Stomach (tissue), 9 donors: ENCODE results near the gene SEMA7A. TPM values are rescaled to one million over a fixed set of nuclear protein-coding genes. Genes with fewer than 3 reads are reported as not detected.

Source experiments
- DNase-seq, 2 donors: peaks; one replicate each; pipeline versions ENCODE4 v3.0.0 to v3.0.0-alpha.2; 2013 to 2019
- H3K27ac ChIP-seq, 5 donors: fragments of 200-600 bp in 4 of 5; sonication (generic) in 4 of 5; one replicate each; pipeline ENCODE4 v1.5.1; 2013 to 2019; ENCODE audit warnings: mild to moderate bottlenecking in 1 of 5, moderate library complexity in 1 of 5
- H3K27me3 ChIP-seq, 3 donors: fragments of 200-600 bp; sonication (generic); one replicate each; pipeline ENCODE4 v1.5.1; 2017 to 2019; ENCODE audit warnings: mixed run types in 1 of 3
- H3K36me3 ChIP-seq, 4 donors: fragments of 200-600 bp; sonication (generic); 1 replicate in 3 of 4; 2 replicates in 1 of 4; pipeline ENCODE4 v1.5.1; 2016 to 2019
- H3K4me1 ChIP-seq, 4 donors: fragments of 200-600 bp; sonication (generic); one replicate each; pipeline ENCODE4 v1.5.1; 2016 to 2019
- H3K4me3 ChIP-seq, 4 donors: fragments of 200-600 bp; sonication (generic) in 3 of 4; one replicate each; pipeline ENCODE4 v1.5.1; 2016 to 2019; ENCODE audit warnings: mild to moderate bottlenecking in 1 of 4
- H3K9me3 ChIP-seq, 4 donors: fragments of 200-600 bp; sonication (generic); one replicate each; pipeline ENCODE4 v1.5.1; 2016 to 2019
- CTCF ChIP-seq, 7 experiments: fragments of 450-650 bp in 4 of 7; fragments of 200-600 bp in 3 of 7; sonication (generic) in 3 of 7; IDR thresholded peaks; one replicate each; pipeline ENCODE4 v1.5.1; 2016 to 2019; ENCODE audit warnings: antibody characterized with exemption in 7 of 7, control low read depth in 2 of 7, mild to moderate bottlenecking in 1 of 7
- EP300 ChIP-seq: sonication (generic); formaldehyde crosslinking; IDR thresholded peaks from one replicate; pipeline ENCODE4 v1.6.1; 2017; ENCODE audit warnings: antibody characterized with exemption
- POLR2A ChIP-seq, 4 donors: fragments of 450-650 bp; IDR thresholded peaks; one replicate each; pipeline ENCODE4 v1.6.1; 2016; ENCODE audit warnings: antibody characterized with exemption in 4 of 4, control low read depth in 2 of 4, mild to moderate bottlenecking in 1 of 4, moderate library complexity in 1 of 4
- POLR2AphosphoS5 ChIP-seq, 3 donors: sonication (generic); formaldehyde crosslinking; IDR thresholded peaks; one replicate each; pipeline ENCODE4 v1.6.1; 2016; ENCODE audit warnings: antibody characterized with exemption in 3 of 3
- WGBS, 5 donors: extraction: QIAGEN DNeasy Blood & Tissue Kit in 3 of 5; methylation state at CpG; one replicate each; pipeline versions ENCODE4 v1.1.5 to v1.1.7; 2013 to 2018; 5-methylcytosine and 5-hydroxymethylcytosine counted together
- intact Hi-C: fragments of 100-400 bp; cut with DNase I; formaldehyde crosslinking; loops from one replicate; pipeline ENCODE4 v1.15.1; 2023; ENCODE audit warnings: low total_unique reads
- polyA plus RNA-seq, 3 donors: library from polyadenylated mRNA; stranded (reverse); fragments of 200-250 nt; gene quantifications; one replicate each; pipeline ENCODE4 v1.2.3, GENCODE V29; 2013
- total RNA-seq, 5 donors: library from RNA; depleted of rRNA; stranded (reverse); fragments of >200 nt; gene quantifications; one replicate each; pipeline versions ENCODE4 v1.1.0 to v1.2.3, GENCODE V29; 2014 to 2016
- donor health status: healthy with polysubstance abuse.
- donor health status: Bipolar disorder and iron deficiency.
- donor health status: healthy.

Gene SEMA7A
- total and polyA plus RNA-seq, 8 donors = 0.31 to 3.5 (median 2.1) TPM; not detected in 2

GRCh38 chr15:74409225-74409624, 24.5 kb downstream of the SEMA7A start:
- DNase-seq = no peak
- Histone ChIP-seq H3K27me3 (peaks cover 0 to 20% (median 0%) of the 10 kb centered on the region in 3 donors), H3K27ac (no peak overlapping the region), H3K9me3 (no peaks in the 10 kb centered on the region), H3K36me3 (peaks cover 0 to 33% (median 14%) of the 10 kb centered on the region in 4 donors), H3K4me1 (peaks cover 0 to under 1% (median 0%) of the 10 kb centered on the region in 4 donors), H3K4me3 (no peak overlapping the region)
- TF ChIP-seq EP300 (no peak), POLR2A (IDR thresholded peaks at IDR 0.05) (no peak), CTCF (IDR thresholded peaks at IDR 0.05) (no peak), POLR2AphosphoS5 (IDR thresholded peaks at IDR 0.05) (no peak)
- WGBS, 5 donors = 76 to 88% (median 81%) methylated on average over 5 to 7 of the region's 7 CpGs
- intact Hi-C loops = no loop called here

DNA sequence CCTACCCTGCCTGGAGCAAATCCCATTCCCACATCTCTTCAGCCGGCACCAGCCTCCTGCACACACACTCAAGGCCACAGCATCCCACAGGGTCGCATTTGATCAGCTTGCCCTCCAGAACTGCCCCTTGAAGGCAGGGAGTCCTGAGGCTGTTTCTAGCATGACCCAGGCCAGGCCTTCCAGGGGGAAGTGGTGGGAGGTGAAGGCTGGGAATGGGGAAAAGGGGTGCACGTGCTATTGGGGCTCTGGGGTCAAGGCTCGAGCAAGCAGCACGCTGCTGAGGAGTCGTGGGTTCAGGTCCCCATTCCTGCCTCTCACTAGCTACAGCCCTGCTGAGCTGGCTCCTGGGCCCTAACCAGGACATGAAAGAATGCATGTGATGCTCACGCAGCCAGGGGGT, 24.9 kb downstream of the SEMA7A start:
- no peak for TF ChIP-seq POLR2AphosphoS5 (IDR thresholded peaks at IDR 0.05)
- TF ChIP-seq POLR2A (IDR thresholded peaks at IDR 0.05) = no peak
- no peak for TF ChIP-seq EP300
- no peak for TF ChIP-seq CTCF (IDR thresholded peaks at IDR 0.05)
- Histone ChIP-seq H3K36me3 (peaks cover 0 to 32% (median 14%) of the 10 kb centered on the region in 4 donors), H3K27ac (no peak overlapping the region), H3K4me1 (peaks cover 0 to 4% (median 0%) of the 10 kb centered on the region in 4 donors), H3K4me3 (no peak overlapping the region), H3K27me3 (peaks cover 0 to 24% (median 0%) of the 10 kb centered on the region in 3 donors), H3K9me3 (no peaks in the 10 kb centered on the region)
- WGBS, 5 donors = 77 to 89% (median 85%) methylated on average over 6 to 7 of the region's 7 CpGs
- intact Hi-C loops = no loop called here
- no peak for DNase-seq

DNA sequence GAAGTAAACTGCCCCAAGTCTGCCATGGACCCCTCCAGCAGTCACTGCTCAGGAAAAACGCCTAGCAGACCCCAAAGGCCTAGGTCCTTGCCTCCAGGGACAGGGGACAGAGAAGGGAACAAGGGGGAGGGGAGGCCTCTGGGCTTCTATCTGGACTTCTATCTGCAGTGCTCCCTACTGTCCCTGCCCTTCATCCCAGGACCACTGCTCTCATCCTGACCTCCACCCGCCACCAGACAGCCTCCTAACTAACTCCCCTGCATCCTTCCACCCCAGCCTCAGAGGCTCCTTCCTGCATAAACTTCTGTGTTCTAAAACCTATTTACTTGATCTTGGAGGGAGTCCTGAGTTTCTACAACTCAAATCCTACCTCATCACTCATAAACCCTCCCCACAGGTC, 25.4 kb downstream of the SEMA7A start:
- 76 to 92% (median 84%) methylated on average over 2 of the region's 2 CpGs for WGBS, 5 donors
- intact Hi-C loops = no loop called here
- no peaks in the 10 kb centered on the region for H3K9me3 ChIP-seq
- no peak overlapping the region for H3K27ac ChIP-seq
- H3K27me3 ChIP-seq = peaks cover 0 to 28% (median 0%) of the 10 kb centered on the region in 3 donors
- H3K4me3 ChIP-seq = no peak overlapping the region
- no peak for DNase-seq
- peaks cover 0 to 27% (median 13%) of the 10 kb centered on the region in 4 donors for H3K36me3 ChIP-seq
- peaks cover 0 to 9% (median 1%) of the 10 kb centered on the region in 4 donors for H3K4me1 ChIP-seq
- no peak for TF ChIP-seq POLR2AphosphoS5 (IDR thresholded peaks at IDR 0.05)
- TF ChIP-seq EP300 = no peak
- TF ChIP-seq CTCF (IDR thresholded peaks at IDR 0.05) = no peak
- TF ChIP-seq POLR2A (IDR thresholded peaks at IDR 0.05) = no peak

DNA sequence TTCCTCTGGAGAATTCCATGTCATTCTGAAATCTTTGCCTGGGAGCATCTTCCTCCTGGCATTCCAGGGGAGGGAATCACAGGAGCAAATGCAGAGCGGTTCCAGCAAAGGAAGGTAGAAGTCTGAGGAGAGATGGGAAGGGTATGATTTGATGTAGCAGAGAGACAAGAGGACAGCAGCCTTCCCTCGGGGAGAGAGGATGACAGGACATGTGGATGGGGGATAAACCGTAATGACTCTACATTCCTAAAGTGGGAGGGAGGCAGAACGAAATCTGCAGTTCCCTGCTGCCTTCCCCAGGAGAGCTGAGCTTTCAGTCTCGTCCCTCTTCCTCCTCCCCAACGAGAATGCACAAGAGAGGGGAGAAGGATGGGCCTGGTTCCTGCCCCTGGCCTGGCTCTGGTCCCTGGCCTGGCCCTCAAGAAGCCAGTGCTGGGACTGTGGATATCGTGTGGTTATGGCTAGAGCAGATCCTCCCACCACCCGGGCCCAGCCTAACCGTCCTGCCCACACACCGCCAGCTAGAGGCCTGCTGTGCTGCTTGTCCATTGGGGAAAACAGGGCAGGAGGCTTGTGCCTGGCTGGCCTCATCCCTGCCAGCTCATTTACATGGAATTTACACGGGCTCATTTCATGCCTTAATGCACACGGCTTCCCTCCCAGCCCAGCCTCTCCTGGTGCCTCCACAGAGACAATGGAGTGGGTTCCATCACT, 26.6 kb downstream of the SEMA7A start:
- TF ChIP-seq EP300 (no peak), CTCF (IDR thresholded peaks at IDR 0.05) (no peak), POLR2AphosphoS5 (IDR thresholded peaks at IDR 0.05) (no peak)
- H3K27ac ChIP-seq = no peak overlapping the region
- H3K27me3 ChIP-seq = peaks cover 0 to 31% (median 0%) of the 10 kb centered on the region in 3 donors
- peaks cover 0 to 24% (median 12%) of the 10 kb centered on the region in 4 donors for H3K36me3 ChIP-seq
- H3K9me3 ChIP-seq = no peaks in the 10 kb centered on the region
- intact Hi-C loops = no loop called here
- H3K4me3 ChIP-seq = no peak overlapping the region
- H3K4me1 ChIP-seq = peaks cover 4 to 21% (median 7%) of the 10 kb centered on the region in 4 donors
- DNase-seq = no peak
- WGBS, 5 donors = 39 to 53% (median 47%) methylated on average over 11 to 12 of the region's 12 CpGs
